GM18907 (cell line): ENCODE results near the gene DENND1B.
"Not testable (repeated sequence)": the region's sequence is repeated elsewhere in the genome, so short reads cannot be mapped to it uniquely, and the experiment has no call there.

ENCODE experiments used
- ATAC-seq: cut with Tn5 transposase; IDR thresholded peaks from one replicate; pipeline ENCODE4 v1.9.1; 2021; ENCODE audit warnings: mild to moderate bottlenecking, moderate library complexity; ENCODE audit not compliant: unreplicated experiment

DENND1B gene

DNA sequence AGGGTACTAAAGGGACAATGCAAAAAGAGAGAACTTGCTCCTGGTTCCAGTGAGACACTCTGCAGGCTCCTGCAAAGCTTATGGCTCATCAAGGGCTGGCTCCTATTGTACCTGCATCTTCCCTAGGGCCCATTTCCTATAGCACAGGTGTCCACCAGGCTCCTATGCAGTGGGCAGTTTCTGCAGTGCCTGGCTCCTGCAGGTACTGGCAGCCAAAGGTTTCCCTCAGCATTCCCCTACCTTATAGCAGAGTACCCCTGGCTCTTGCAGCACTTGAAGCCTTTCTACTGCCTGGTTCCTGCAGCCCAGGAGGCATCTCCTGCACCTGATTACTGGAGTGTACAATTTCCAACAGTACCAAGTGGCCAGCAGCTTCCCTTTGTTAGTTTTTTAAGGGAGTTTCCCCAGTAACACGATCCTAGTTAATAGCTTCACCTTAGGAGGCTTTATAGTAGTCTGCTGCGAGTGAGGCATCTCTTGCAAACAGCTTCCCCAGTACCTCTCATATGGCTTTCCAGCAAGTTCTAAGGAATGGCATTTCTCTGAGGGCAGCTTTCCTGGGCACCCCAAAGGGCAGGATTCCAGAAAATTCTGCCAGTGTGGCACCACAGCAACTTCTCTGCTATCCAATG, 141.7 kb downstream of the DENND1B start:
- ATAC-seq: no peak

GRCh38 chr1:197632651-197633050, 142.6 kb downstream of the DENND1B start:
- ATAC-seq: no peak

DNA sequence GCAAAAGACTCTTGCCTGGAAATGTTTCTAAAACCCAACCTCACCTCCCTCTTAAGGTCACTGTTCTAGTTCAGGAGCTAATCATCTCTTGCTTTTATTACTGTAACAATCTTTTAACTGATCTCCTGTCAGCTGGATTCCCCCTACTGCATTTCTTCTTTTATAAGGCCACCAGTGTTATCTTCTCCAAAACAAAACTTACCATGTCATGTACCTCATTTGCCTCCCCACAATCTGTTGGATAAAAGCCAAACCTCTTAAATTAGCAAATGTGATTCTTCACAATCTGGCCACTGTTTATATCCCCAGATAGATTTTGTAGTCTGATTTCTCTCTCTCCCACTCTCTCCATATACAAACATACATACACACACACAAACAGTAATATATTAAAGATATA, 143.3 kb downstream of the DENND1B start:
- no peak for ATAC-seq

- ATAC-seq: no peak
These were observed 152.9 kb downstream of the DENND1B start for GRCh38 chr1:197622371-197622770.

DNA sequence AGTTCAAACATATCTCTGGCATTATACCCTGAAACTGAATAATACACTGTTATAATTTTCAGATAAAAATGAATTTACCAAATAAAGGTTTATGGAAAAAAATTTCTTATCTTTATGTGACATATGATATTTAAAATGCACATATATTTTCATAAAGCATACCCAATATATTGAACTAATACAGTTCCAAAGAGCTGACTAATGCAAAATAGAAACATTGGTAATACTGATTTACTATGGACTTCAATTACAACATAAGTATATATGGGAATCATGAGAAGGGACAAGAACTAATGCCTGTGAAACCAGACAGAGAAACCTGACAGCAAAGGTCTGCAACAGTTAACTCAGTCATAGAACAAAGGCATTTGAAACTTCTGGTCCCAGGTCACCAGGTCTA, 153.5 kb downstream of the DENND1B start:
- no peak for ATAC-seq

DNA sequence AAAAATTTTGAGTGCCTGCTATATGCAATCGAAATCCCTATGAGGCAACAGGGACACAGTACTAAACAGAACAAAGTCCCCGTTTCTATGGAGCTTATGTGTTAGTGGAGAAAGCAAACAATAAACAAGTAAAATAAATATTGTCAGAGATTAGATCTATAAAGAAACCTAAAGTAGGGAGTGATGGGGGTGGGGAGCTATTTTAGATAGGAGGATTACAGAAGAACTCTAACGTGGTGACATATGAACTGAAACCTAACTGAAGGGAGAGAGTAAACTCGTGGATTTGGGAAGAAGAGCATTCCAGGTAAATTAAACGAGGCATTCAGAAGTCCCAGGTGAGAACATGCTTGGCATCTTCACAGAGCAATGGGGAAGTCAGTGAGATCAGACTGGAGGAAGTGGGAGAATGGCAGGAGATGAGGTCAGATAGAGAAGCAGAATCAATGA, 154.5 kb downstream of the DENND1B start:
- no peak for ATAC-seq

DNA sequence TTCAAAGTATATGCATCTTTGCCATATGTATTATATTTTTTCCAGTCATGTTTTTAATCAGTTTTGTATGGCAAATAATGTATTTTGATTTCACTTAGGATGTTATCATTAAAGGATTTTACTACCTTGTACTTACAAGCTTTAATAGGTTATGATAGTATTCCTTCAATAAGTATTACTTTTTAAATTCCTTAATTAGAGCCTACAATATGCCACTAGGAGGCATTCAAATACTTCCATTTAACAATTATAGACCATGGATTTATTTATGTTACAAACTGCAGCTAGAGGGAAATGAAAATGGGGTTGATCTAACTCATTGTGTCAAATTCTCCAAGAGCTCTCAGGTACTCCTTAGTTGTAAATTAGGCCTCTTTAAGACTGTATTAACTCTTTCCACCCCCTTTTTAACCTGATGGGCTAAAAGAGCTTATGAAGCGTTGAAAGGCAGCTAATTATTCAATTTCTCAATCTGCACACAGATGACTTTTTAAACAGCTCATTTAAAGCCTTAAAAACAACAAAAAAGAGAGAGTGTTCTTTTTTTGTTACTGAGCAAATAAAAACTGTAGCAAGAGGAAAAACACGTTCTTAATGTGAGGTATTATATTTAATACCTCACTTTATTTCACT, 156.2 kb downstream of the DENND1B start:
- ATAC-seq: no peak

DNA sequence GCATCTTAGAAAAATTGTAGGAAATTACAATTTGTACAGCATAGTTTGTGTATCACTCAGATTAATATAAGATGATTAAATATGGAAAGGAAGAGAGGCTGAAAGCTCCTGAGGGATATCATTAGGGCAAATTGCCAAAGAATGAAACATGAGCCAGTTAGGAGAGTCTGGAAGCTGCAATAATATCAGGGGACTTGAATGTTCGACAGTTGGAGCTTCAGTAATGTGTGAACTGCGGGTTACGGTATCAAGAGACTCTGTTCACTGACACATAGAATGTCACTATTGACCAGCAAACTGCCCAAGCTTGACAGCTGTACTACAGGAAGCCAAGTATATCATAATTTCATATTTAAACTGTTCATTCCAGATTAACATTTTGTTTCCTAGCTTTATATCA, 157.2 kb downstream of the DENND1B start:
- ATAC-seq: no peak

GRCh38 chr1:197615693-197616011, 159.6 kb downstream of the DENND1B start:
- ATAC-seq: no peak

- ATAC-seq: peak; percentile 78
These were observed 160.2 kb downstream of the DENND1B start for GRCh38 chr1:197614916-197615692.

DNA sequence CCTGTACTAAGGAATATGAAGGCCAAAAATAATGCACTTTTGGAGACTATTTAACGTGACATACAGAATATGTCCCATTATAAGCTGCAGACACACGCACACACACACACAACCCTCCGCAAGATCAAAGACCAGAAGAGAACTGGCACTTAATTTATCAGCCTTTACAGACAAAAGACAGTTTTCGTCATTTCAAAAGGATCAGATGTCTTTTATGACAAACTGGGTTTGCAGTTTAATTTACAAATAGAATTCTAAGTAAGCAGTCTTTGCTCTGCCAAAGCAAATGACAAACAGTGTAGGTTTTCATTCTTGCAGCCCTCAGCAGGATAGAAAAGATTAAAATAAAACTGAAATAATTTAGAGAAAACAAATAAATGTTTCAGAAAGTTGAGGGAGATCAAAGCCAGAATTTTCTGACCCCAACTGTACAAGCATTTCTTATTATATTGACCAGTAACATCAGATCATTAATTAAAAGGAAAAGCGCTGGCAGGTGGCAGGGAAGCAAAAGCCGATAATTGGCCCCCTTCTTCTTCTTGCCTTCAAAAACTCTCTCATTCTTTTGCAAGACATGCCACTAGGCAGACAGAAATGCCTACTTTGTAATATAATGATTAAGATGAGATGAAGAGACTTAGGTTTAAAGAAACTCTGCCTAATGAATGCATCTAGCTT, 169.0 kb downstream of the DENND1B start:
- ATAC-seq: no peak

GRCh38 chr1:197604302-197604701, 171.0 kb downstream of the DENND1B start:
- ATAC-seq: no peak

- no peak for ATAC-seq
These were observed 174.5 kb downstream of the DENND1B start for GRCh38 chr1:197600751-197601150.

- no peak for ATAC-seq
These were observed 175.5 kb downstream of the DENND1B start for GRCh38 chr1:197599789-197600188.

GRCh38 chr1:197598935-197599334, 176.3 kb downstream of the DENND1B start:
- no peak for ATAC-seq

DNA sequence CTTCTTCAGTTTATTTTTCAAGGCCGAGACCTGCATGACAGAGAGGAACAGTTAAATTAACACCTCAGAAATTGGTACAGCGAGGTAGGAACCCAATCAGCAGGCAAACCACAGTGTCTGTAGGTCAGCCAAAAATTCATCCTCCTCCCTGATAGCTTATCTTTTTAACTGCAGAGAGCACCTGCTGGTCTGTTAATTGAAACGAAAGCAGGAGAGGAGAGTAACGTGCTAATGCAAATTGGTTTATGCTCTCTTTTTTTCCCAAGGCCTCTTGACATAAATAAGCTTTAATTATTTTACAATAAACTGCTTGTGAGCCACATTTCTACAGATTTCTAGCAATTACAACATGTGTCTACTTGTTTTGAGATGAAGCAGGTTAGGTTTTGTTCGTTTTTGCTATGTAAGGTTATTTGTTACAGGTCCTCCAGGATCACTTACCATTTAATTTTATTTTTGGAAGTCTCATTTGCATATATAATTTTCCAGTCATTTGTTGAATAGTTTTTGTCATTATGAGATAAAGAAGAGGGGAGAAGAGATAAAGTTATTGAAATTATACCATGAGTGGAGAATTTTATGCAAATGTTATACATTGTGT, 179.9 kb downstream of the DENND1B start:
- no peak for ATAC-seq

DNA sequence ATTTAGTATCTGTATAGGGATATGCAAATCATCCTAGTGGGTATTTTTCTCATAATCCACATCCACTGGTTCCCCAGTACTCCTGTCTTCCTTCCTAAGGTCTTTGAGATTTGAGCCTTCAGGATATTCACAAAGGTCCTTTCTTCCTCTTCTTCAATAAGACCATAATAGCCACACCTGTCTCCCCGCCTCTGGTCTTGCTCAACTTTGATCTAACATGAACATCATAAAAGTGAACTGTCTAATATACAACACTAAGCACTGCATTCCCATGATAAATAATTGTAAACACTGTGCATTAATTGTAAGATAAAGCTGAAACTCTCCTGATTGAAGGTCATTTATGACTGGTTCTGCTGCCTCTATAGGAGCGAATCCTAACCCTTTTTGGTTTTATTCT, 184.6 kb downstream of the DENND1B start:
- no peak for ATAC-seq

DNA sequence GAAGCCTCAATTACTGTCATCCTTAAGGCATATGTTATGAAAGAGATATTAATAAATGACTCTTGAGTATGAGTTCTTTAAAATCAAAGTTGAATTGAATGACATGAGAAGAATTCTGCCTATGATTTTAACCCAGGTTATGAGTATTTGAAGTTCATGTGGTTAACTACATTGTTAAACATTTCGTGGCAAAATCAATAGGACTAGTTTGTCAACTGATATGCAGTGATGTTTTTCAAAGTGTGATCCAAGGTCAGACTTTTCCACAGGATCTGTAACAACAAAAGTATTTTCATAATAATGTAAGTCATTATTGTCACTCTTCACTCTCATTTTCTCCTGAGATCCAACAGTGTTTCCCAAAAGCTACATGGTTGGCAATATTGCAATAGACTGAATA, 189.5 kb downstream of the DENND1B start:
- ATAC-seq: no peak

GRCh38 chr1:197577580-197577979, 197.7 kb downstream of the DENND1B start:
- no peak for ATAC-seq

DNA sequence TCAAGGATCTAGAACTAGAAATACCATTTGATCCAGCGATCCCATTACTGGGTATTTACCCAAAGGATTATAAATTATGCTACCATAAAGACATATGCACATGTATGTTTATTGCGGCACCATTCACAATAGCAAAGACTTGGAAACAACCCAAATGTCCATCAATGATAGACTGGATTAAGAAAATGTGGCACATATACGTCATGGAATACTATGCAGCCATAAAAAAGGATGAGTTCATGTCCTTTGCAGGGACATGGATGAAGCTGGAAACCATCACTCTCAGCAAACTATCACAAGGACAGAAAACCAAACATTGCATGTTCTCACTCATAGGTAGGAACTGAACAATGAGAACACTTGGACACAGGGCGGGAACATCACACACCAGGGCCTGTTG, 199.7 kb downstream of the DENND1B start:
- not testable (repeated sequence) for ATAC-seq

DNA sequence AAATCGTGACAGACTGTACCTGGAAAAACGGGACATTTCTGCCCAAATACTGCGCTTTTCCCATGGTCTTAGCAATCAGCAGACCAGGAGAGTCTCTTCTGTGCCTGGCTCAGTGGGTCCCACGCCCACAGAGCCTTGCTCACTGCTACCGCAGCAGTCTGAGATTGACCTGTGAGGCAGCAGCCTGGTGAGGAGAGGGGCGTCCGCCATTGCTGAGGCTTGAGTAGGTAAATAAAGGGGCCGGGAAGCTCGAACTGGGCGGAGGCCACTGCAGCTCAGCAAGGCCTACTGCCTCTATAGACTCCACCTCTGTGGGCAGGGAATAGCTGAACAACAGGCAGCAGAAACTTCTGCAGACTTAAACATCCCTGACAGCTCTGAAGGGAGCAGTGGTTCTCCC, 203.1 kb downstream of the DENND1B start:
- ATAC-seq: no peak
